Sciatic nerve (tissue), 1 donor: ENCODE measurements around the gene SMIM21. TPM values are rescaled to one million over a fixed set of nuclear protein-coding genes. Genes with fewer than 3 reads are reported as not detected.

Source experiments
- total RNA-seq: library from RNA; stranded (reverse); fragmentation: NEBNext Ultra II Directional; extraction: Animal tissue kit (Norgen Biotek cat#: 25700); gene quantifications from one replicate; pipeline ENCODE4 v1.2.1, GENCODE V29; 2021
- donor health status: DM: no; HTN: no; CAD: no.

SMIM21 gene
- total RNA-seq, 1 donor from 2014 or later = not detected

Other genes starting within 250 kb of the SMIM21 start
- gene PTGR3, start 218.6 kb downstream of the SMIM21 start, total RNA-seq = 31.6 TPM
- 25.4 TPM for gene TSHZ1, start 216.9 kb downstream of the SMIM21 start, total RNA-seq